GM12874 (cell line): ENCODE results near the gene DGKI.
A peak's percentile ranks its signal among the peaks of the same experiment; 100 is the strongest.

Source experiments
- TF ChIP-seq, protein P1 (sequence below): IDR thresholded peaks from 2 replicates; pipeline ENCODE4 v1.5.1; 2011; ENCODE audit warnings: low read depth, mild to moderate bottlenecking, control low read depth, low read length, moderate library complexity; ENCODE audit not compliant: insufficient read depth

DGKI gene

DNA sequence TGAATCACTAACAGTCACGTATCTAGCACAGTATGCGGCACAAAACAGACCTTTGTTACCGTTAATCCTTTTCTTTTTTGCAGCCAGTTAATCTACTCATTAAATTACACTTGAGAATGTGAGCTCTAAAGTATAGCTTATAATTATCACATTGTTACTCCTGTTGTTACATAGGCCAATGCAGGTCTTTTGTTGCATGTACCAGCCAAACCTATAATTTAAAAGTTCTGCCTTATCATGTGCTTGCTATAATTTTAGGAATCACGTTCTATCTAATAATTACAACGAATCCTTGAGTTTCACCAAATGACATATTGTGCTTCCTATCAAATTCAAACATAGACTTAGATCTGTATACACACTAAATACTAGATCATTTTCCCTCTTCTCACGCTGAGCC, 245.1 kb downstream of the DGKI start:
- TF ChIP-seq, protein P1, sequence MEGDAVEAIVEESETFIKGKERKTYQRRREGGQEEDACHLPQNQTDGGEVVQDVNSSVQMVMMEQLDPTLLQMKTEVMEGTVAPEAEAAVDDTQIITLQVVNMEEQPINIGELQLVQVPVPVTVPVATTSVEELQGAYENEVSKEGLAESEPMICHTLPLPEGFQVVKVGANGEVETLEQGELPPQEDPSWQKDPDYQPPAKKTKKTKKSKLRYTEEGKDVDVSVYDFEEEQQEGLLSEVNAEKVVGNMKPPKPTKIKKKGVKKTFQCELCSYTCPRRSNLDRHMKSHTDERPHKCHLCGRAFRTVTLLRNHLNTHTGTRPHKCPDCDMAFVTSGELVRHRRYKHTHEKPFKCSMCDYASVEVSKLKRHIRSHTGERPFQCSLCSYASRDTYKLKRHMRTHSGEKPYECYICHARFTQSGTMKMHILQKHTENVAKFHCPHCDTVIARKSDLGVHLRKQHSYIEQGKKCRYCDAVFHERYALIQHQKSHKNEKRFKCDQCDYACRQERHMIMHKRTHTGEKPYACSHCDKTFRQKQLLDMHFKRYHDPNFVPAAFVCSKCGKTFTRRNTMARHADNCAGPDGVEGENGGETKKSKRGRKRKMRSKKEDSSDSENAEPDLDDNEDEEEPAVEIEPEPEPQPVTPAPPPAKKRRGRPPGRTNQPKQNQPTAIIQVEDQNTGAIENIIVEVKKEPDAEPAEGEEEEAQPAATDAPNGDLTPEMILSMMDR = no peak

DNA sequence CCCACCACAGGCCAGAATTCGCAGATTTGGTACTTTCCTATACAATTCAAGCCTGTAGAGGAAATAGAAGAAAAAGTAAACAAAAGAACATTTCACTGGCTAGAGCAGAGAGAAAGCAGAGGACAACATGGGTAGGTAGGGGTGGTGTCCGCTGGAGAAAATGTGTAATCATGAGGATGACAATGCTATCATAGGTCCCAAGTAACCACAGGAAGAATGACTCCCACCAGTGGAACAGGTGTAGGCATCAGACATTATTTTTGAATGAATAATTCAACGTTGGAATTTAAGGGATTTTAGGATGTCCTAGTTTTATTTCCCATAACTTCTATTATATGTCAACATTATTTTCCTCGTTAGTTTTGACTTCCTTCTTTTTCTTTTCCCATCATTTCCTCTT, 248.9 kb downstream of the DGKI start:
- TF ChIP-seq, protein P1 = no peak

DNA sequence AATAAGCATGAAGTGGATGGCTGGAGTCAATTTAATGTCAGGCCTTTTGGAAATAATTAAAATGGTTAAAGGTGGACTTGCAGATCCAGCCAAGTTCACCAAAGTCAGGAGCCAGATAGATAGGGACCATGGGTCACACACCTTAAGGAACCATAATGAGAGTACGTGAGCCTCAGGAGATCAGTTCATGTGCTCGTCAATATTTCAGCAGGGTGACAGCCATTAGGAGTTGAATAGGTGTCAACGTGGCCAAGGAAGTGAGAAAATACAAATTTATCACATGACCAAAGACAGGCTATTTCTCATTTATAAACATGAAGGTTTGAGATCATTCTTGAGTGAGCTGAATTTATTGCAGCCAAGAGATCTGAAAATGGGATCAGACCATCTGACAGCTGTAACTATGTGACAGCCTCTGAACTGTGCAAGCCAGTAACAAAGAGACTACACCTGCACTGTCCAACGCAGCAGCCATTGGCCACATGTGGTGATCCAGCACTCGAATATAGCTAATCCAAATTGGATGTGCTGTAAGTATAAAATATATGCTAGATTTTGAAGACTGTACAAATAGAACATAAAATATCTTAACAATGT, 253.6 kb downstream of the DGKI start:
- TF ChIP-seq, protein P1 = no peak

DNA sequence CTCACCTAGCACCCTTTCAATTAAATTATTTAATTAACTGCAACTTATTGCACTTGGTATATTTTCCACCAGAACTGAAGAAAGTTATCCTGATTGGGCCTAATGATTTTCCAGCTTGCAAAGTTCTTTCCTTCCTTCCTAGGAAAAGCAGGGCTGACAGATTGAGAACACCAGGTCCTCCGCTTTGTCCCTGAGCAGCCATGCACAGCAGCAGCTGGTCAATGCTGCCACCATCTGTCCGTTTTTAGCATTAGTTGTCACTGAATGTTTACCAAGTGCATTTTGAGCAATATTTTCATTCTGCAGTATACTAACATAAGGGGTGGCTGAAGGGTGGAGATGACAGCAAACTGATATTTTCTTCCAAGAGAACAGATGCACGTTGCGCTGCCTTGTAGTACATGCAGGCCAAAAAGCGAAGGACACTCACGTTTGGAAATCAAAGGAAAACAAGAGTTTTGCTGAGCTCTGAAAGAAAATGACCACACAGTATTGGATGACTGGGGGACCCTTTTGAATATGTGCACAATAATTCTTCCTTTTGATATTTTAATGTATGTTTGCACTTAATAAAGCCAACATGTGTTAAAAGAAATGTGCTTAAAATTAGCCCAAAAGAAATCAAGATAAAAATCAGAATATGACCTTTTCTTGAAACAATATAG, 254.4 kb downstream of the DGKI start:
- TF ChIP-seq, protein P1 = peak; percentile 60

DNA sequence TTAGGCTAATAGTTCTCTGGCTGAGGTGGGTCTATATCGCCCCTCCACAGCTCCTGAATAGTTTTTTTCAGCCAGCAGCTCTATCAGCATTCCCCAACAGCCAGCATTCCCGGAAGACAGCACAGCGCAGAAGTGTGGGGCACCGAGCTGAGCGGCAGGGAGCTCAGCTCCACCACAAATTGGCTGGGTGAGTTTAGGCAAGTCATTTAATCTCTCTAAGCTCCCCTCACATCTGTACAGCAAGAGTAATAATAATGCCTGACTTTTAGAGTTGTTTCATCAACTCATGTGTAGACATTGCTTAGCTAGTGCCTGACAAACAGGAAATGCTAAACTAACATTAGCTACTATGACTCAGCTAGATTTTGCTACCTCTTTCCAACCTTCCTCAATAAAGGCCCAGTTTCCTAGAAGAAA, 255.3 kb downstream of the DGKI start:
- TF ChIP-seq, protein P1 = no peak

DNA sequence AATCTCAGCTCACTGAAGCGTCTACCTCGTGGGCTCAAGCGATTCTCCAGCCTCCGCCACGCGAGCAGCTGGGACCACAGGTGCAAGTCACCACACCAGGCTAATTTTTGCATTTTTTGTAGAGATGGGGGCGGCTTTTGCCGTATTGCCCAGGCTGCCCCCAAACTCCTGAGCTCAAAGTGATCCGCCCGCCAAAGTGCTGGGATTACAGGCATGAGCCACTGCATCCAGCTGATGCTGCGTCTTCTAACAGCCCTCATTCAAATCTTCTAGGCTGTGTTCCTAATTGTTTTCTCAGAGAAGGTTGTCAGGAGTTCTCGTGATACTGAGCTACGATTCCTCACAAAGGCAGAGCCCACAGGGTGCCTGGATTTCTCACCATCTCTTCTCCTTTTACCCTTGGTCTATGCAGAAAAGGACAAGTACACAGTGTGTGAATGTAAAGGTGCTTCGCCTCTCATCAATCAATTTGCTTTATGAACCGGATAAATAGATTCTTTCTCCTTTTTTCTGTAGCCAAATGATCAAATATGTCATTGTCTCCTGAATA, 255.9 kb downstream of the DGKI start:
- TF ChIP-seq, protein P1 = no peak

DNA sequence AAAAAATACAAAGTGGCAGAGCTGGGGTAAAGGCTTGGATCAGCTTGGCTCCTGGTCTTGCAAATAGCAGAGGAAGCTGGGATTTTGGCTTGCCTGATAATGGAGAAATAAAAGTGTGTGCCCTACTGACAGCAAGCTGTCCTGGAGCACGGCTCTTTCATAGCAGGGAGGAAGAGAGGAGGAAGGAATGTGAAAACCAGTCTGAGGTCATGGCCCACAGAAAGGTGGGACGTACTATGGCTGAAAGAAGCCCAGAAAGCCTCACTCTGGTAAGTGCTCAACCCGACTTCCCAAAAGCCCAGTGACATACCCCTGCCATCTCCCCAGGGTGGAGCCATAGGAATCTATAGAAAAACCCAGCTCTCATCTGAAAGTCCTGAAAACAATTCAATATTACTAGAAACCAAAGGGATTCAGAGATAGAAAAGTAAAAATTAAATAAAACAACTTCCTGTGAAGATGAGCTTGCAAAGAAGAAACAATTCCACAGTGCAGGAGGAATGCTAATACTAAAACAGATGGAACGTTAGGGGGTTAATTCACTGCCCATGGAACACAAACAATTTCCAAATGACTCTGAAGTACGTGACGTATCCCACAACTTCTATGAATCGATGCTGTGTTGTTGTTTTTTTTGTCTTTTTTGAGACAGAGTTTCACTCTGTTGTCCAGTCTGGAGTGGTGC, 256.6 kb downstream of the DGKI start:
- TF ChIP-seq, protein P1 = no peak
